ENCODE measurements around the gene PDIA3.
"Not testable (repeated sequence)": the region's sequence is repeated elsewhere in the genome, so short reads cannot be mapped to it uniquely, and the experiment has no call there.

Gene PDIA3

GRCh38 chr15:43746245-43746902 is at the start of gene PDIA3:
TSS of gene PDIA3 (plus strand) at chr15:43746438. CDS start at chr15:43746540, 102 bp downstream.
- Histone ChIP-seq H3K4me3 (ENCODE audit: low read length) (peak within 1 kb of the TSS; percentile 97), H3K4me1 (ENCODE audit: insufficient read depth, low read length) (peaks cover 12% of the 10 kb centered on the region)
- H3K36me3 ChIP-seq (ENCODE audit: insufficient read depth, low read length); H3K9me3 ChIP-seq (ENCODE audit: low read length); H3K27me3 ChIP-seq (ENCODE audit: insufficient read depth, low read length); H2AFZ ChIP-seq (ENCODE audit: low read depth, low read length): not testable (repeated sequence)

- no peak overlapping the region for H2AFZ ChIP-seq (ENCODE audit: low read depth, low read length)
- H3K9me3 ChIP-seq (ENCODE audit: low read length), result no peaks in the 10 kb centered on the region
- no peaks in the 10 kb centered on the region for H3K27me3 ChIP-seq (ENCODE audit: insufficient read depth, low read length)
- no peak overlapping the region for H3K4me3 ChIP-seq (ENCODE audit: low read length)
- no peaks in the 10 kb centered on the region for H3K36me3 ChIP-seq (ENCODE audit: insufficient read depth, low read length)
- no peaks in the 10 kb centered on the region for H3K4me1 ChIP-seq (ENCODE audit: insufficient read depth, low read length)
Measured at GRCh38 chr15:43702174-43702573, 44.1 kb upstream of the PDIA3 start.

DNA sequence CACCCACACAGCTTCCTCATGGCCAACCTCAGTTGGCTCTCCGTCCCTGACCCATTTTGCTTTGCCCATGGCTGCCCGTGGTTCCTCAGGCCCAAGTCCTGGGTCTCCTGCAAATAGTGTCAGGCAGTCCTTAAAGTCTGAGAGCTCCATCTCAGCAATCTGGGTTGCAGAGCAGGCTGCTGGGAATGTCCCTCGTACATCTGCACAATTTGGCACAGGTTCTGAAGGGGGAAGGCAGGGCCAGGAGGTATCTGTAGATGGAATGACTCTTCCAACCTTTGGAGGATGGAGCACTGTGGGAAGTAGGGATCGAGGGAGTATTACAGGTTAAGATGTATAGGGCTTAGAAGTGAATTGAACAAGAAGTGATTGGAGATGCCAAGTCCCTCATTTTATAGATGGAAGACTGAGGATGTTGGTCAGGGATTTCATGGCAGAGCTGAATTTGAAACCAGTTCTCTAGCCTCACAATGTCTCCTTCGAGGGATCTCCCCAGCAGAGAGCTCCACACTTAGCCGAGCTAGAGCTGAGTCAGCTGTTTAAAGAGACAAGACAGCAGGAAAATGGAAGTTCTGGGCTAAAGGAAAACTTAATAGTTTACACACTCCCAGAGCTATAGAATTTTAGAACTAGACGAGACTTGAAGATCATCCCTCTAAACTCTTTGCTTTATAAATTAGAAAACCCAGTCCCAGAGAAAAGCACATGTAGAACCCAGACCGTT is 43.4 kb upstream of the PDIA3 start:
- H3K36me3 ChIP-seq (ENCODE audit: insufficient read depth, low read length), result no peaks in the 10 kb centered on the region
- H3K4me3 ChIP-seq (ENCODE audit: low read length), result no peak overlapping the region
- no peaks in the 10 kb centered on the region for H3K4me1 ChIP-seq (ENCODE audit: insufficient read depth, low read length)
- H3K27me3 ChIP-seq (ENCODE audit: insufficient read depth, low read length), result no peaks in the 10 kb centered on the region
- no peaks in the 10 kb centered on the region for H3K9me3 ChIP-seq (ENCODE audit: low read length)
- no peak overlapping the region for H2AFZ ChIP-seq (ENCODE audit: low read depth, low read length)

DNA sequence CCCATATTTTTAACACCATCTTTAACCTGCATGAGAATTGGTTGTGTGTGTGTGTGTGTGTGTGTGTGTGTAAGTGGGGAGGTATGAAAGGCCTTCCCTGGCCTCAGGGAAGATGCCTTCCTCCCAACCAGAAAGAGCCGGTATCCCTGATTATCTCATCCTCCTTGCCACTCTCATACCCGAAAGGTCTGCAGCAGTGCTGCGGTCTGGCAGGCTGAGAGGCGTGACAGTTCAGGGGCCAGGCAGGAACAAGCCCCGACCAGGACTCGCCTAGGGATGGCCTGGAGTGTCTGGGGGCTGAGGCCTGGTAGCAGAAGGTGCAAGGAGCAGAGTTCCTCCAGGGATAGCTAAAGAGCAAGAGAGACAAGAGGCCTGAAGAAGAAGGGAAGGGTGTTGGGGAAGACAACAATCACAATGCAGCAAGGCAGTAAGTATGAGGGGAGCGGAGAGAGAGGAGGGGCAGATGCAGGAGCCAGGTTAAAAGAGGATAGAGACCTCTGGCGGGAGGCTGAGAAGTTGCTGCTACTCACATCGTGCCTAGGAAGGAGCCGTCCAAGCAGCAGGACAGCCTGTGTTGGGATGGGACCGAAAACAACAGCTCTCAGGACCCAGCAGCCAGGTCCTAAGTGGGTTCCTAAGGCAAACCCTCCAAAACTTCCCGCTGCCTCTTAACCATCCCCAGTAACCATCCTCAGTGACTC is 35.7 kb upstream of the PDIA3 start:
- H3K4me3 ChIP-seq (ENCODE audit: low read length); H3K4me1 ChIP-seq (ENCODE audit: insufficient read depth, low read length); H3K27me3 ChIP-seq (ENCODE audit: insufficient read depth, low read length); H3K36me3 ChIP-seq (ENCODE audit: insufficient read depth, low read length); H2AFZ ChIP-seq (ENCODE audit: low read depth, low read length); H3K9me3 ChIP-seq (ENCODE audit: low read length): not testable (repeated sequence)

- Histone ChIP-seq H3K36me3 (ENCODE audit: insufficient read depth, low read length) (no peaks in the 10 kb centered on the region), H3K27me3 (ENCODE audit: insufficient read depth, low read length) (peaks cover 3% of the 10 kb centered on the region)
Measured at GRCh38 chr15:43723151-43723550, 23.1 kb upstream of the PDIA3 start.

GRCh38 chr15:43726306-43726705 is 19.9 kb upstream of the PDIA3 start:
- not testable (repeated sequence) for H3K4me3 ChIP-seq (ENCODE audit: low read length); H3K27me3 ChIP-seq (ENCODE audit: insufficient read depth, low read length); H3K9me3 ChIP-seq (ENCODE audit: low read length); H3K36me3 ChIP-seq (ENCODE audit: insufficient read depth, low read length); H3K4me1 ChIP-seq (ENCODE audit: insufficient read depth, low read length); H2AFZ ChIP-seq (ENCODE audit: low read depth, low read length)

More at GRCh38 chr15:43723151-43723550, 23.1 kb upstream of the PDIA3 start:
- Histone ChIP-seq H3K9me3 (ENCODE audit: low read length) (no peaks in the 10 kb centered on the region), H2AFZ (ENCODE audit: low read depth, low read length) (no peak overlapping the region), H3K4me3 (ENCODE audit: low read length) (no peak overlapping the region), H3K4me1 (ENCODE audit: insufficient read depth, low read length) (no peaks in the 10 kb centered on the region)

DNA sequence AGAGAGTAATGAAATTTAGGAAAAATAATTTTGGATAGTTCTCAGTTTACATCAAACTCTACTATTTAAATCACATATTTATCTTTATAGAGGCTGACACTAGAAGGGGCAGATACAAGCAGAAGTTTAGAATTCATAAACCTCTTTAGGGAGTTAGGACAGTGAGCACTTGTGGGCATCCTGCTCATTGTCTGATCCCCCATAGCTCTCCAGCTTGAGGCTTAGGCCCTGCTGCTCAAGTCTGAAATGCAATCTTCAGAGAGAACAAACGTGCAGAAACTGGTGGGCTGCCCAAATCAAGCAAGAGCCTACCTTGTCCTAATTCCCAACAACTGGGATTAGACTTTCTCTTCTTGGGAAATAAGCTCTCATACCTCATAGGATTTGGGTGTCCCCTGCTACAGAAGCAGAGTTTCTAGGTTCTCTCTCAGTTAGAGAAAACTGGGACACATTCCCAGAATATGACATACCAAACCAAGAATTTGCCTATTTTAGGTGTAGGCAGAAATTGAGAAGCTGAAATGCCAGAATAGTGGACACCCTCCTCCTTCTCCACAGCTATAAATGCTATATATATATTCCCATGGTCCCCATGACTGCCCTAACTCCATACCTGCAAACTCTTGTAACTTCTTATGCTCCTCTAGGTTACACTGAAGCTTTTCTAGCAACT is 18.0 kb upstream of the PDIA3 start:
- H3K9me3 ChIP-seq (ENCODE audit: low read length); H3K4me1 ChIP-seq (ENCODE audit: insufficient read depth, low read length); H3K4me3 ChIP-seq (ENCODE audit: low read length); H2AFZ ChIP-seq (ENCODE audit: low read depth, low read length); H3K27me3 ChIP-seq (ENCODE audit: insufficient read depth, low read length); H3K36me3 ChIP-seq (ENCODE audit: insufficient read depth, low read length): not testable (repeated sequence)

- Histone ChIP-seq H3K4me1 (ENCODE audit: insufficient read depth, low read length) (no peaks in the 10 kb centered on the region), H3K27me3 (ENCODE audit: insufficient read depth, low read length) (no peaks in the 10 kb centered on the region), H2AFZ (ENCODE audit: low read depth, low read length) (no peak overlapping the region), H3K9me3 (ENCODE audit: low read length) (no peaks in the 10 kb centered on the region), H3K36me3 (ENCODE audit: insufficient read depth, low read length) (no peaks in the 10 kb centered on the region), H3K4me3 (ENCODE audit: low read length) (no peak overlapping the region)
Measured at GRCh38 chr15:43735416-43735815, 10.8 kb upstream of the PDIA3 start.

GRCh38 chr15:43746903-43747309 is 668 bp downstream of the PDIA3 start:
- not testable (repeated sequence) for H2AFZ ChIP-seq (ENCODE audit: low read depth, low read length); H3K9me3 ChIP-seq (ENCODE audit: low read length); H3K27me3 ChIP-seq (ENCODE audit: insufficient read depth, low read length)
- peaks cover 18% of the 10 kb centered on the region for H3K4me1 ChIP-seq (ENCODE audit: insufficient read depth, low read length)
- H3K4me3 ChIP-seq (ENCODE audit: low read length), result peak overlapping the region; percentile 97
- peaks cover 14% of the 10 kb centered on the region for H3K36me3 ChIP-seq (ENCODE audit: insufficient read depth, low read length)

- Histone ChIP-seq H3K4me3 (ENCODE audit: low read length) (no peak overlapping the region), H3K27me3 (ENCODE audit: insufficient read depth, low read length) (no peaks in the 10 kb centered on the region), H3K9me3 (ENCODE audit: low read length) (peaks cover 3% of the 10 kb centered on the region), H3K4me1 (ENCODE audit: insufficient read depth, low read length) (peaks cover 22% of the 10 kb centered on the region), H2AFZ (ENCODE audit: low read depth, low read length) (no peak overlapping the region), H3K36me3 (ENCODE audit: insufficient read depth, low read length) (peaks cover 24% of the 10 kb centered on the region)
Measured at GRCh38 chr15:43748376-43748775, 2.1 kb downstream of the PDIA3 start.

DNA sequence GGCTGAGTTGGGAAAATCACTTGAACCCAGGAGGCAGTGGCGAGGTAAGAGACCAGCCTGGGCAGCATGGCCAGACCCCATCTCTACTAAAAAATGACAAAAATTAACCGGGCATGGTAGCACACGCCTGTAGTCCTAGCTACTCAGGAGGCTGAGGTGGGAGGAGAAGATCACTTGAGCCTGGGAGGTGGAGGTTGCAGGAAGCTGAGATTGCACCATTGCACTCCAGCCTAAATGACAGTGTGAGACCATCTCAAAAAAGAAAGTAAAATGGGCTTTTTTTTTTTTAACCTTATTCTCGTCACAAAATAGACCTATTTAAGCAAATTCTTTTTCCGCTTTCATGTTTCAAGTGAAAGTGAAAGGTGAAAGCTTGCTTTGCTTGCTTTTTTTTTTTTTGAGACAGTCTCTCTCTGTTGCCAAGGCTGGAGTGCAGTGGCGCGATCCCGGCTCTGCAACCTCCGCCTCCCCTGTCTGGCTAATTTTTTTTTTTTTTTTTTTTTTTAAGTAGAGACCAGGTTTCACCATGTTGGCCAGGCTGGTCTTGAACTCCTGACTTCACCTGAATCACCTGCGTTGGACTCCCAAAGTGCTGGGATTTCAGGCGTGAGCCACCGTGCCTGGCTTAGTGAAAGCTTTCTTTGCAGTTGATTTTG is 3.6 kb downstream of the PDIA3 start:
- Histone ChIP-seq H3K4me3 (ENCODE audit: low read length) (no peak overlapping the region), H3K4me1 (ENCODE audit: insufficient read depth, low read length) (peaks cover 22% of the 10 kb centered on the region), H3K27me3 (ENCODE audit: insufficient read depth, low read length) (no peaks in the 10 kb centered on the region), H3K9me3 (ENCODE audit: low read length) (peaks cover 3% of the 10 kb centered on the region), H3K36me3 (ENCODE audit: insufficient read depth, low read length) (peaks cover 35% of the 10 kb centered on the region), H2AFZ (ENCODE audit: low read depth, low read length) (no peak overlapping the region)

GRCh38 chr15:43751885-43752284 is 5.6 kb downstream of the PDIA3 start:
- H3K9me3 ChIP-seq (ENCODE audit: low read length), result peaks cover 3% of the 10 kb centered on the region
- H3K4me3 ChIP-seq (ENCODE audit: low read length), result no peak overlapping the region
- H3K36me3 ChIP-seq (ENCODE audit: insufficient read depth, low read length), result peaks cover 53% of the 10 kb centered on the region

More at GRCh38 chr15:43751885-43752284, 5.6 kb downstream of the PDIA3 start:
- no peaks in the 10 kb centered on the region for H3K27me3 ChIP-seq (ENCODE audit: insufficient read depth, low read length)
- no peak overlapping the region for H2AFZ ChIP-seq (ENCODE audit: low read depth, low read length)
- H3K4me1 ChIP-seq (ENCODE audit: insufficient read depth, low read length), result peaks cover 22% of the 10 kb centered on the region
